NOMO-1 treated with DMSO at 0.1 percent for 48 hours (cell line): ENCODE measurements around the gene LCNL1.

ENCODE experiments used
- DNase-seq: peaks from one replicate; lab custom pipeline; 2025; ENCODE audit not compliant: unreplicated experiment; lab: John Stamatoyannopoulos, UW

The LCNL1 gene

DNA sequence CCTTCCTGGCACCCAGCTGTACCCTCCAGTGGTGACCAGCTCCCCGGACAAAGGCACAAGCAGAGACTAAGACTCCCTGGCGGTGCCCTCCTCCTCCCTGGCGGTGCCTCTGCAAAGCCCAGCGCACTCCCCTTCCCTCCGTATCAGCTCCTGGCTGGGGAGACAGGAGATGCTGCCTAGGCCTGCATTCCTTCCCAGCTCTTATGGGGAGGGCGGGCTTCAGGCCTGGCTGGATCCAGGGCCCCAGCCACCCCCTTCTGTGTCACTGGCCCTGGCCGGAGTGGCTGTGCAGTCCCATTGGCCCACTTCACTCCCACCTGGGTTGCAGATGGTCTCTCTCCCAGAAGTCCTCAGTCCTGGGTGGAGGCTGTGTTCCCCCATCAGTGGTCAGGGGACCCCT, 24.3 kb upstream of the LCNL1 start:
- DNase-seq: no peak

DNA sequence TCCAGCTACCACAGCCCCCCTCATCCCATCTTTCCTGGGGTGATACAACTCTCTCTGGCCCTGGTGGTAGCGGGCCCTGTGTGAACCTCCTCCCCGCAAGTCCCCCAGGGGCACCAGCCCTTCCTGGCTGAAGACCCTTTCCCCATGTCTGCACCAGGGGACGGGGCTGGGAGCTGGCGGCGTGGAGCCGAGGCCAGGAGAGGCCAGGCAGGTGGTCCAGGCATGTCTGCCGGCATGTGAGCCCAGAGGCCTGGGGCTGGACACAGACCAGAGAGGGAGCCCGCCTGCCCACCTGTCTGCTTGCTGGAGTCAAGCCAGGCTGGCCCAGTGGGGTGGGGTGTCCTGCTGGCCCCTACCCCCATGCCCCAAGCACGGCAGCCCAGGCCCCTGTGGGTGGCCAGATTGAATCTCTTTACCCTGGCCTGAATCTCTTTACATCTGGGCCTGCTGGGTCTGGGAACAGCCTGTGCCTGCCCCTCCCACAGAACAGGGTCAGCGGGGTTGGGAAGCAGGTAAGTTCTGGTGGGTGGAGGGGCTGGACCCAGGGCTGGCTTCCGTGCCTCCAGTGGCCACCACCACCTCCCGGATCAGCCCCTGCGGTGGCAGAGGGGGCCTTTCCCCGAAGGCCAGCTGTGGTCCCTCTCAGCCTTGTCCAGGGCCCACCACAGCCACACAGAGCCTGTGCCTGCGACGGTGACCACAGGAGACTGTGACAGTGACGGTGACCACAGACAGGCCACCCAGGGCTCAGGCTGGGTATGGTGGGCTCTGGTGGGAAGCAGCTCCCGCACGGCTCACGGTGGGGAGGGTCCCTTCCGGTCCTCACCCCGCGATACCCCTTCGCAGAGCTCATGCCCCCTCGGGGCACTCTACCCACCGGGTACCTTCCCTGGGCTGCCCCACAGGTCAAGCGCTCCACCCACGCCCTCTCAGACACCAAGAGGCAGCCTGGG, 23.6 kb upstream of the LCNL1 start:
- DNase-seq: no peak

DNA sequence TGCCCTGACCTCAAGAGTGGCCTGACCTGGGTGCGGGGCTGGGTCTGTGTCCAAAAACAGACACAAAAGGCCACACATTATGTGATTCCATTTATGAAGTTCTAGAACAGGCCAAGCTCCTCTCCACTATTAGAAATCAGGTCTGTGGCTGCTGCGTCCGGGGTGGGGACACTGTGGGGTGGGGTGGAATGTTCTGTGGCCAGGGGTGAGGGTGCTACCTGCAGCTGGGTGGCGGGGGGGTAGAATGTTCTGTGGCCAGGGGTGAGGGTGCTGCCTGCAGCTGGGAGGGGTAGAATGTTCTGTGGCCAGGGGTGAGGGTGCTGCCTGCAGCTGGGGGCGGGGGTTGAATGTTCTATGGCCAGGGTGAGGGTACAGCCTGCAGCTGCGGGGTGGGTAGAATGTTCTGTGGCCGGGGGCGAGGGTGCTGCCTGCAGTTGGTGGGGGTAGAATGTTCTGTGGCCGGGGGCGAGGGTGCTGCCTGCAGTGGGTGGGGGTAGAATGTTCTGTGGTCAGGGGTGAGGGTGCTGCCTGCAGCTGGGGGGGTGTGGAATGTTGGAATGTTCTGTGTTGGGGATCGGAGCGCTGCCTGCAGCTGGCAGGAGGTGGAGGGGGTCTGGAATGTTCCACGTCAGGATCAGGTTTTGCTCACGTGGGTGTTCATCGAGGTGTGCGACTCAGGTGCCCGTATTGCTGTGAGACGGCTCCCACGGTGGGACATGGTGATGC, 22.4 kb upstream of the LCNL1 start:
- DNase-seq: no peak

DNA sequence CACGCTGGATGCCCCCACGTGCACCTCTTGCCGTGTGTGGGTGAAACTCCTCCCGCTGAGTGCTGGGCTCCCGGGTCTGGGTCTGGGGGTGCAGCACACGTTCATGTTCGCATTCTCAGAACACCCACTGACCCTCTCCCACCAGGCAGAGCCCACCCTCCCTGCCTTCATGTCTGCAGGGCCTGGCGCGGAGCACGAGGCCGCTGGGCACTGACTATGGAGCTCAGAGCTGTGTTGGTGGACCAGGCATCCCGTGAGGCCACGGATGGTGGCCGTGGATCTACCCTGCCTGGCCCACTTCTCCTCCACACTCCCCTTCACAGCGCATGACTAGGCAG, 21.9 kb upstream of the LCNL1 start:
- no peak for DNase-seq

DNA sequence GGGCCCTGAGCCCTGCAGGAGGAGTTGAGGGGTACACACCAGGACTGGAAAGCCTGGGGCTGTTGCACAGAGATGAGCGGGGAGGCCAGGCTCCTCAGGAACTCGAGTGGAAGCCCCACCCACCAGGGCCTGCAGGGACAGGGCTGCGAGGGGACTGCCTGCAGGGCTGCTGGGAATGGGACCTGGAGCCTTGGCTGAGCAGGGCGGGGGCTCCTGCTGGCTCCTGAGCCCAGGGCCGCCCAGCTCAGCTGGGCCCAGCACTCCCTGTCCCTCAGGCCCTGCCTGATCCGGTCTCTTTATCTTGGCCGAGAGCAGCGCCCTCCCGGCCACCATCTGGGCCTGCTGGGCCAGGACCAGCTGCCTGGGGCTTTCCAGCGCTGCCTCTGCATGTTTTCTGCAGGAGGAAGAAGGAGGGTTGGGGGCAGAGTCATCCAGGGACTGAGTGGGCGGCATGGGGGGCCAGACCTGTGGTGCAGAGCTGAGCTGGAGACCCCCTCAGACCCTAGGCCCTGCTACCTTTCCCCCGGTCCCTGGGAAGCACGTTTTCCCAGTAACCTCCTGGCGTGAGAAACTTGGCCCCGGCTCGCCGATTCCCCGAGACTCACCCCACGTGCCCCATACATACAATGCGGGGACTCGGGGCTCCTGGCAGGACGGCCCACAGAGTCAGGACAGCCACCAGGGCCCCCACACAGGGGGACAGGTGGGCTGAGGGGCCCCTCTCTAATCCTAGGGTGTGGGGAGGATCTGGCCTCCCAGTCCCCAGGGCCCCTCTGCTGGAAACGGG, 21.3 kb upstream of the LCNL1 start:
- no peak for DNase-seq

DNA sequence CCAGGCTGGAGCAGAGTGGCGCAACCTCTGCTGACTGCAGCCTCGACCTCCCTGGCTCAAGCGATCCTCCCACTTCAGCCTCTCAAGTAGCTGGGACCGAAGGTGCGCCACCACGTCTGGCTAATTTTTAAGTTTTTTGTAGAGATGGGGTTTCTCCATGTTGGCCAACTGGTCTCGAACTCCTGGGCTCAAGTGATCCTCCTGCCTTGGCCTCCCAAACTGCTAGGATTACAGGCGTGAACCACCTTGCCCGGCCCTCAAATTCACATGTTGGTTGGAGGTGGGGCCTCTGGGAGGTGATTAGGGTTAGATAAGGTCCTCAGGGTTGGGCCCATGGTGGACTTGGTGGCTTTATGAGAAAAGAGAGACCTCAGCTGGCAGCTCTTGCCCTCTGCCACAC, 20.6 kb upstream of the LCNL1 start:
- DNase-seq: no peak

DNA sequence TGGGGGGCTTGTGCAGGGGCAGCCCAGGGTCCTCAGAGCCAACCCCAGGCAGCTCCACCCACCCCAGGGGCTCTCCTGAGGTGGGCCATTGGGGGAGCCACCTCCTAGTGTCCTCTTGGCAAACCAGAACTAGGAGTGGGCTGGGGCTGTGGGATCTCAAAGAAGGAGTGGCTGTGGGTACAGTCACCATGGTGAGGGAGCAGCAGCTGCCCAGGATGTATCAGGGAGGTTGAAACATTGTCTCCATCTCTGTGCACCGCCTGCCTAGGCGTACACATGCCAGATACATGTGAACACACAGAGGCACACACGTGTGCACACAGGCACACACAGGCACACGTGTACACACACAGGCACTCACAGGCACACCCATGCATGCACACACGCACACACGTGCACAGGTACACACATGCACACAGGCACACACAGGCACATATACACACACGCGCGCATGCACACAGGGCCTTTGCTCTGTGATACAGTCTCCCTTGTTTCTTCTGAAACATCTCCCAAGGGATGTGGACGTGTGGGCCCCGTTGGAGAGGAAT, 20.0 kb upstream of the LCNL1 start:
- DNase-seq: no peak

DNA sequence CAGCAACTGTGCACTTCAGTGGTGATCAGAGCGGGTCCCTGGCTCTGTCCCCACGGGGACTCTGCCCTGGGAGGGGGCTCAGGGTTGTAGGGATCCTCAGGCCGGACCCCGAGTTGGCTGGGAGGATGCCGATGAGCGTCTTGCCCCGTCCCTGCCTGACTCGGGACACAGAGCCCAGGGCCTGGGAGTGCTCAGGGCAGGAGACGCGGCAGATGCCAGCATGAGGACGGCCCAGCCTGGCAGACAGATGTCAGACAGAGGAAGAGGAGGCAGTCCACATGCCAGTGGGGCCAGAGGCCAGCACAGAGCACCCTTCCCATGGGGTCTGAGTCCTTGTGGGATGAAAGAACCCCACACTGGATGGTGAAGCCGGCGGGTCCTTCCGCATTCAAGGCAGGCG, 19.5 kb upstream of the LCNL1 start:
- no peak for DNase-seq

DNA sequence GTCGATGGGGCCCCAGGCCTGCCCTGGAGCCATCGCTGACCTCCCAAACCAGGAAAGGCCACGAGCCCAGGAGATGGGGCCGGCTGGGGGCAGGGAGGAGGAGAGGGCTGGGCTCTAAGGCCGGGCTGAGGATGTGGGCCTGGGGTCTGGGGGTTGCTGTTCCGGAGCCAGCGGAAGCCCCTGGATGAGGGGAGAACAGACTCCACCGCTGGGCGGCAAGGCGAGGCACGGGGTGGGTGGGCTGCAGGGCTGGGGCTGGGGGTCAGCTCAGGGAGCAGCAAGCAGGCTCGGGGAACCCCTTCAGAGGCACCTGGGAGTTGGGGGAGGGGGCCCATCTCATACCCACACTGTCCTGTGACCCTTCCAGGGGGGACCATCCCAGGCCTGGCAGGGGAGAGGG, 19.0 kb upstream of the LCNL1 start:
- no peak for DNase-seq

DNA sequence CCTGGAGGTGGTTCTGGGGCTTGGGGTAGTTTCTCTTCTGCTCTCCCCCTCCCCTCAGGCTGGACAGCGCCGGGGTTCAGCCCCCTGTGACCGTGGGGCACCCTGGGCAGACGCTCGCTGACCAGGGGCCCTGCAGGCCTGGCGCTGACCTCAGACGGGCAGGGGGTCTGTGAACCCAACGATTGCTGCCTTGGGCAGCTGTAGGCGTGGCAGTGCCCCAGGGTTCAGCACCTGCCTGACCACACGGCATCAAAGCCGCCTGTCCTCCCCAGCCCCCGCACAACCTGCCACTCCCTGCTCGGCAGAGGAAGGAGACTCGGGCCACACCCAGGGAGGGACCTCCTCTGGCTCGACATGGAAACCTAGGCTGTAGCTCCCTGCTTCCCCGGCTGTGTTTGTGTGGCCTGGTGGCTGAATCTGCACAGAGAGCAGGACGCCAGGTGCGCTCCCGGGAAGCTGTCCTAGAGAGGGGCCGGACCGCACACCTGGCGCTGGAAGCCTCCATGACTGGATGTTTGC, 18.6 kb upstream of the LCNL1 start:
- DNase-seq: no peak

DNA sequence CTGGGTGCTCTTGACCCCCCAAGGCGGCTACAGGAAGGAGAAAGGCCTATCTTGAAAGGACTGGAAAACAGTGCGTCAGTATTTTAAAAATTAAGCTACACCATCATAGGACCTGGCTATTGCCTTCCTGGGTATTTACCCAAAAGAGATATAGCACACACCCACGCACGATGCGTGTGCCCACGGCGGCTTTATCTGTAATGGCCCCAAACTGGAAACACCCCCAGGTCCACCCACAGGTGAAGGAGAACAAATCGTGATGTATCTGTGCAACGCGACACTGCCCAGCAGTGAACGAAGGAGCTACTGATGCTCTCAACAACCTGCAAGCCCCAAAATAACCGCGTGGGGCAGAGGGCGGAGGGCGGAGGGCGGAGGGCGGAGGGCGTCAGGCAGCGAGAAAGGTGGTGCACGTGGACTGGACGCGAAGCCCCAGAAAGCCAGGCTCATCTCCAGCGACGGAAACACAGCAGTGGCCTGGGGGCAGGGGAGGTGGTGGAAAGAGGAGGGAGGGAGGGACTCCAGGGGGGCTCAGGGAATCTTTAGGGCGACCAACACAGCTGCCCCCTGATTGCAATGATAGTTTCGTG, 17.9 kb upstream of the LCNL1 start:
- DNase-seq: no peak

DNA sequence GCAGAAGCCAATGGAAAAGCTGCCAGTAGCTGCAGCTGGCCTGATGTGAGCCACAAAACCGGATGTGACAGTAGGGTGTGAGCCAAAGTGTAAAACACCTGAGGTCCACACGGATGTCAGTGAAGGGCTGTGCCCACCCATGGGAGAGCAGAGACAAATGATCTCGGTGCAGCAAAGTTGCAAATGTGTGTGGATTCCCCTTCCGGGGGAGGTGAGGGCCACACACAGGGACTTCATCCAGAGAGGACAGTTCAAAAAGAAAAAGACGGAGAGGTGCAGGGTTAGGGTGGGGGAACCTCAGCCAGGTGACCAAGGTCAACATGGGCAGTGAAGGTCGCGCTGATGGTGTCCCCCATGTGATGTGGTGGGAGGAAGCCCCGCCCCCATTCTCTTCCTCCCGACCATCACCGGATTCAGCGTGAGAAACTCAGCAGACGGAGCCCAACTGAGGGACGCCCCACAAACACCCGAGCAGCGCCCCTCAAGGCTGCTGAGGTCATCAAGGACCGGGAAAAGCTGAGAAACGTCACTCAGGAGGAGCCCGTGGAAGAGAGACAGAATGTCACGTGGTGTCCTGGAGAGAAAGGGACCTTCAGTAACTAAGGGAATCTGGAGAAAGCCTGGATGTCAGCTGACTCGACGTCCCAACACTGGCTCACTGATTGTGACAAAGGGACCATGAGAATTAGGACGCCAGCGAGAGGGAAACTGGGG, 16.9 kb upstream of the LCNL1 start:
- no peak for DNase-seq

DNA sequence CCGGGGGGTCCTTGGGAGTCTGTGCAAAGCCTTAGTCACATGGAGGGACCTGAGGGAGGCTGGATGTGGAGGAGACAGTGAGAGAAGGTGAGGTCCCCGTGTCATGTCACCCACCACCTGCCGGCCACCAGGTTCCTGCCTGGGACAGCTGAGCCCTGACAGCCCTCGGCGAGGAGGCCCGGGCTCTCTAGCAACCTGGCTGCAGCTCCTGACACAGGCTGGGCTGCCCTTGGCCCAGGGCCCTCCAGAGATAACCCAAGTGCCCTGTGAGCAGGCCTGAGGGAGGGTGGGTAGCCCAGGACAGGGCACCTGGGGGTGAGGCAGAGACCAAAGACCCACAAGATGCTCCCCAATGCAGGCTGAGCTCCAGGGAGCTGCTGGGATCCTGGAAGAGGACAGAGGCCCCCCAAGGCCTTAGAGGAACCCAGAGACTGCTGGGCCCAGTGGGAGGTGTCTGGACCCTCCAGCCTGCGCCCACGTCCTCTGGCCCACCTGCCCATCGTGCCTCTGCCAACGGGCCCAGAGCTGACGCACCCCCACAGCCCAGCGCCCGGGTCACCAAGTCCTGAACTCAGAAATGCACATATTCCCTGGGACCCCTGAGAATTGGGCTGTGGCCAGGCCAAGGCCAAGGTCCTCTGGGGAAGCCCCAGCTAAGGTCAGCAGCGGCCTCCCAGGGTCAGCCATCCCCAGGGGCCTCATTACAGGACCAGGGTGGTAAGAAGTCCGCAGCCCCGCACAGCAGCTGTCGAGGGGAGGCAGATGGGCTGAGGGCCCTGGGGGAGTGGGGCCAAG, 14.3 kb upstream of the LCNL1 start:
- DNase-seq: no peak

DNA sequence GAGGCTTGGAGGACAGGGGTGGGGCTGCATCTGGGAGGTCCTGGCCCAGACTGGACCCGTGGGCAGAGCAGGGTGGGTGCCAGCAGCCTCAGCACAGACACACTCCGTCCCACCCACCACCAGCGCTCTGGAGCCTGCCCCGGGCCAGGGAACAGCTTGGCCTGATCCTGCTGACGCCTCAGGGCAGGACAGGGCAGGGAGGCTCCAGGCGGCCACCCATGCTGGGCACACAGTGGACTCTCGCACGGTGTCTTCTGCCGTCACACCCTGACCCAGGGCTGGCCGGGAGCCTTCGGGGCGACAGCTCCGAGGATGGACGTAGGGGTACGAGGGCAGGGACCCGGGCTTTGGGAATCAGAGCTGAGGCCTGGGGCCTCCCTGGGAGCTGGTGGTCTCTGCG, 13.6 kb upstream of the LCNL1 start:
- no peak for DNase-seq

DNA sequence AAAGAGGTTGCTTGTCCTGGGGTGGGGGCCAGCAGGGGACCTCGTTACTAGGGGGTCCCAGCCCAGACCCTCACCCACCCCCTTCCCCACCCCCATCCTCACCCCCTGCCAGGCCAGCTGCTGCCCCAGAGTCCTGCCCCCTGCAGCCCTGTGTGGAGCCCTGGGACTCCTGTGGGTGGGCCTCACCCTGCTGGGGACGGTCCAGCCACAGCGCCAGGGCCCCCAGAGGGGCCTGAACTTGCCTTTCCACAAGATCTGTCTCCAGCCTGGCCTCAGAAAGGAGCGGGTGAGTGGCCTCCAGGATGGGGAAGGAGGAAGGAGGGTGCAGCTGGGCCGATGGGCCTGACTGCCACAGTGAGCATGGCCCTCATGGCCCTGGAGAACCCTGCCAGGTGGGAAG, 13.0 kb upstream of the LCNL1 start:
- no peak for DNase-seq

DNA sequence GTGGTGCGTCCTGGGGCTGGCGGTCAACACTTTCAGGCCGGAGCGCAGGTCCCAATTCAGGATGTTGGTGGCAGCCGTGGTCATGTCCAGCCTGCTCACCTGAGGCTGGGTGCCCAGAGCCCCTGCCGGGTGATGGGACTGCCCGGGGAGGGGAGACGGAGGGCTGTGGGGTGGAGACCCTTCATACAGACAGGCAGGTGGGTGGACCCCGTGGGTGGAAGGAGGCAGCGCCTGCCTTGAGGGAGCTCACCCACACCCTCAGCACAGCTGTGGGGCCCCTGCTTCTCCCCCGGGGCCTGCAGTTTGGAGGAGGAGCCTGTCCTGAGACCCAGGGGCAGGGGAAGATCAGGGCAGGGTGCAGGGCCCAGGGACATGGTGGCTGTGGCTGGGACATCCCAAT, 12.4 kb upstream of the LCNL1 start:
- no peak for DNase-seq

DNA sequence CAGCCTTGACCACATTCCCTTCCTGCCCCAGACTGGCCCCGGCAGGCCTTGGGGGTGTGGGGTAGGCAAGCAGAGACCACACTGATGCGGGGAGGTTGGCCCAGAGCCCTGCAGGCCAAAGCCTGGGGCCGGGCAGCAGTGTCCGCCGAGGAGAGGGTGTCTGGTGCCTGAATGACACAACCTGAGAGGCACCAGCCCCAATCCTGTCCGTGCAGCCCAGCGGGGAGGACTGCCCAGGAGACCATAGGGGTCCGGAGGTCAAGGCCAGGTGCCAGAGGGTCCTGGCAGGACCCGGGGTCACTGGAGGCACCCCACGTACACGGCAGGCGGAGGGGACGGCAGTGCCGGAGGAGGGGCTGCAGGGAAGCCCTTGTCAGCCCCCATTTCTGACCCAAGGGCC, 11.0 kb upstream of the LCNL1 start:
- DNase-seq: no peak

DNA sequence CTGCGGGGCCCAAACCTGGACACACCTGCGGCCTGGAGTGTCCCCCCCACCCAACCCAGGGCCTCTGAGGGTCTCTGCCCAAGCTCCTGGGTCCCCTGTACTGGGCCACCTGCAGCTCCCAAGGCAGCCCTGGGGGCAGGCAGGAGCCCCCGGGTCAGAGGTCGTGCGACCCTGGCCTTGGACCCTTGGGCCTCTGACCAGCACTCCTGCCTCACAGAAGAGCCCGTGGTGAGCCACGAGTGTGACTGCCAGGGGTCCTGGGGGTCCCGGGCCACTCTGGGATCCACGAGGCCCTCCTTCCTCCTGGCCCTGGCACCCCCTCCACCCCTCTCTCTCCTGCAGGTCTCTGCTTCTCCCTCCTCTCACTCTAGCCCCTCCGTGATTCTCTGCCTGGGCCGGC, 10.5 kb upstream of the LCNL1 start:
- no peak for DNase-seq

DNA sequence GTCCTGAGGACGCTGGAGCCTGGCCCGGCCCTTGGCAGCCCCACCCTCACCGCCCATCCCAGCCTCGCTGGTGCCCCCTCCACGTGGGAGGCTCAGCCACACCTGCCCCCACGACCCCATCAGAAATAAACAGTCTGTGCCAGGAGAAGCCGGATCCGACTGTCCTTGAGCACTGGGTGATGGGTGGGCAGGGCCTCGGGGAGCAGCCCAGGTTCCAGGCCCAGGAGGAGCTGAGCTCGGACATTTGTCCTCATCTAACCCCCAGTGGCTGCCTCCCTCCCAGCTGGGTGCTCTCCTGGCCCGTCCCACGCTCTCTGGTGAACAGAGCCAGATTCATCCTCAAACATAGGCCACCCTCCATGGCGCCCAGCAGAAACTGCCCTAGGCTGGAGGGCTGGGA, 10.1 kb upstream of the LCNL1 start:
- DNase-seq: no peak
